ENCODE measurements around the gene CALHM6.
"Not testable (repeated sequence)": the region's sequence is repeated elsewhere in the genome, so short reads cannot be mapped to it uniquely, and the experiment has no call there.

Gene CALHM6

DNA sequence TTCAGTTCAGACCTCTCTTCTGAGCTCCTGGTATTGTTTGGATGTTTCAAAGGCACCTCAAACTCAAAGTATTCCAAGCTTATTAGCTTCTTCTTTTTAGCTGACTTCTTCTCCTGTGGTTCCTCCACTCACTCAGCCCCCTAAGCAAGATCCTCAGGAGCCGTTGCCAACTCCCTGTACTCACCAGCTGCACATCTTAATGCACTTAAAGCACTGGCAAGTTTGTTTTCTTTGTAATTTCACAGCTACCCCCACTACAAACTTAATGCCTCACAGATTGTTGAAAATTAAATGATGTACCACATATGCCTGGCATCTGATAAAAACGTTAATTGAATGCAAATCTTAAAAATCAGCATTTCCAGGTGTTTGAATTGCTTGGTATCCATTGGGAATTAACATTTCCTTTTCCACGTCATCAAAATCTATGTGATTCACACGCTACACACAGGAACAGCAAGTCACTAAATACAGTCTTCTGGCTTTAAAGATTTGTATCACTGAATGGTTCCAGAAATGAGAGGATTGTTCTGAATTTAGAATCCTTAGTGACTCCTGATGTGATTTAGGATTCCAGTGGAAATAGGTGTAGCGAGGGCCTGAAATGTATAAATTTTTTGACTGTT, 24.5 kb downstream of the CALHM6 start:
- TF ChIP-seq POU2F2 (IDR thresholded peaks at IDR 0.05; ENCODE audit: low read depth, low read length): no peak
- no peak for TF ChIP-seq PAX5 (IDR thresholded peaks at IDR 0.05; ENCODE audit: insufficient read depth, low read length, severe bottlenecking)
- no peak for TF ChIP-seq POLR2AphosphoS5 (IDR thresholded peaks at IDR 0.05; ENCODE audit: low read depth, low read length)
- TF ChIP-seq SPI1 (IDR thresholded peaks at IDR 0.05; ENCODE audit: low read depth, low read length): no peak
- no peak for TF ChIP-seq TAF1 (IDR thresholded peaks at IDR 0.05; ENCODE audit: low read depth, low read length)
- no peak for TF ChIP-seq POLR2A (IDR thresholded peaks at IDR 0.05; ENCODE audit: low read depth, low read length)
- DNase-seq (ENCODE audit: insufficient read length, low spot score): no peak

GRCh38 chr6:116491610-116492330, 30.6 kb downstream of the CALHM6 start:
- DNase-seq (ENCODE audit: insufficient read length, low spot score) (no peak), FAIRE-seq (peak; percentile 20)
- TF ChIP-seq TAF1 (IDR thresholded peaks at IDR 0.05; ENCODE audit: low read depth, low read length): no peak
- no peak for TF ChIP-seq POLR2AphosphoS5 (IDR thresholded peaks at IDR 0.05; ENCODE audit: low read depth, low read length)
- TF ChIP-seq POLR2A (IDR thresholded peaks at IDR 0.05; ENCODE audit: low read depth, low read length): no peak
- no peak for TF ChIP-seq SPI1 (IDR thresholded peaks at IDR 0.05; ENCODE audit: low read depth, low read length)
- no peak for TF ChIP-seq PAX5 (IDR thresholded peaks at IDR 0.05; ENCODE audit: insufficient read depth, low read length, severe bottlenecking)
- no peak for TF ChIP-seq POU2F2 (IDR thresholded peaks at IDR 0.05; ENCODE audit: low read depth, low read length)

More for the DNA sequence above, 24.5 kb downstream of the CALHM6 start:
- no peak for FAIRE-seq

DNA sequence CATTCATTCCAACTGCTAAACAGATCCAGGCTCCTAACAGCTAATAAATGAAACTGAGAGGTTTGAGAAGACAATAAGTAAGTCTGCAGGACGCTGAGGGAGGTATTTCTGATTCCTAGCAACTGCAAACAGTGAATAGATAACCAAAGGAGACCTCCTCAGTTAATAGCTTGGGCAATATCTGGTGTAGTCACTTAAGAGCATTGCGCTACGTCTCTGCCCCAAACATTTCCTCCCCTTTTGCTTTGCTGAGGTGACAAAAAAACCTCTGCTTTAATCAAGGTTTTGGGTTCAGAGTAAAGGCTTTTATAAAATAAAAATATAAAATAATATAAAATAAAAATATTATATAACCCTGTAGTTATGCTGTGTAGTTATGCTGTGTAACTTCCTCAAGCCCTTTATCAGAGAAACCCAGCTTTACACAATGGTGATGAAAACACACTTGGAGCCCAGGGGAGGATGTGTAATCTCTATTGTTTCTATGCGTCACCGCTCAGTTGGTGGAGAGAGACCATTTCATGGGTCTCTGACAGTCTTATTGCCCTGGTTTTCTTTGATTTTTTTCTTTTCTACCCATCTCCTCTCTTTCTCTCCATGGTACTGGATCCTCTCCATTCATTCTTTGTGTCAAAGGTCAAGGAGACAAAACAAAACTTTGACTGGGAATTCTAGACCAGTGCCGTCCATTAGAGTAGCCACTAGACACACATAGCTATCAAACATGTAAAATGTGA, 31.3 kb downstream of the CALHM6 start:
- FAIRE-seq (no peak), DNase-seq (ENCODE audit: insufficient read length, low spot score) (no peak)
- no peak for TF ChIP-seq POLR2AphosphoS5 (IDR thresholded peaks at IDR 0.05; ENCODE audit: low read depth, low read length)
- TF ChIP-seq TAF1 (IDR thresholded peaks at IDR 0.05; ENCODE audit: low read depth, low read length): no peak
- no peak for TF ChIP-seq POU2F2 (IDR thresholded peaks at IDR 0.05; ENCODE audit: low read depth, low read length)
- no peak for TF ChIP-seq PAX5 (IDR thresholded peaks at IDR 0.05; ENCODE audit: insufficient read depth, low read length, severe bottlenecking)
- TF ChIP-seq SPI1 (IDR thresholded peaks at IDR 0.05; ENCODE audit: low read depth, low read length): no peak
- no peak for TF ChIP-seq POLR2A (IDR thresholded peaks at IDR 0.05; ENCODE audit: low read depth, low read length)

GRCh38 chr6:116495161-116495560, 34.0 kb downstream of the CALHM6 start:
- DNase-seq (ENCODE audit: insufficient read length, low spot score); FAIRE-seq: not testable (repeated sequence)

DNA sequence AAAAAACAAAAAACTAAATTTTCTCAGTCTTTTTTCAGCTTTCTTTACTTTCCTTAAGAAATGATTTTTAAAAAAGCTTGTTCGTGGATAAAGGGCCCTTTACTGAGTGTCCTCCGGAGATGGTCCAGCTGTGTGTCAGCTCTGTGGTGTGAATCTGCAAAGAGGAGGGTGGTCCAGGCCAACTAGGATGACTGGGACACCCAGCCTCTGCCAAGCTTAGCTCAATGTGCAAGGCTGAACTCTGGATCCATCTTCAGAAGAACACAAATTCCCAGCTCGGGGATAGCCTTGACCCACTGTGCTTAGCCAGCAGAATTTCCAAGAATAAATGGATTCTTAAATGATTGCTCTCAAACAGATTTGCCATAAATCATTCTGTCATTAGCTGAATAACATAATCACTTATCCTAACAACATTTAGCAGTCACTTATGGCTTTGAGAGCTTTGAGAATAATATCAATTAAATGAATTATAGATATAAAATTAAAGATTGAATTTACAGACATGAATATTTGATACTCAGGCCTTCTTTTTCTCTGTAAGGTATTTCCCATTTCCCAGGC, 36.0 kb downstream of the CALHM6 start:
- no peak for TF ChIP-seq SPI1 (IDR thresholded peaks at IDR 0.05; ENCODE audit: low read depth, low read length)
- no peak for TF ChIP-seq POU2F2 (IDR thresholded peaks at IDR 0.05; ENCODE audit: low read depth, low read length)
- TF ChIP-seq PAX5 (IDR thresholded peaks at IDR 0.05; ENCODE audit: insufficient read depth, low read length, severe bottlenecking): no peak
- no peak for TF ChIP-seq TAF1 (IDR thresholded peaks at IDR 0.05; ENCODE audit: low read depth, low read length)
- FAIRE-seq: no peak
- DNase-seq (ENCODE audit: insufficient read length, low spot score): no peak

DNA sequence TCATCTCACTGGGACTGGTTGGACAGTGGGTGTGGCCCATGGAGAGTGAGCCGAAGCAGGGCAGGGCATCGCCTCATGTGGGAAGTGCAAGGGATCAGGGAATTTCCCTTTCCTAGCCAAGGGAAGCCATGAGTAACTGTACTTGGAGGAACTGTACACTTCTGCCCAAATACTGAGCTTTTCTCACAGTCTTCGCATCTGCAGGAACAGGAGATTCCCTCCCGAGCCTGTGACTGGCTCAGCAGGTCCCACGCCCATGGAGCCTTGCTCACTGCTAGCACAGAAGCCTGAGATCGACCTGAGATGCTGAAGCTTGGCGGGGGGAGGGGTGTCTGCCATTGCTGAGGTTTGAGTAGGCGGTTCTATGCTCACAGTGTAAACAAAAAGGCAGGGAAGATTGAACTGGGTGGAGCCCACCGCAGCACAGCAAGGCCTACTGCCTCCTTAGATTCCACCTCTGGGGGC, 39.8 kb downstream of the CALHM6 start:
- FAIRE-seq (no peak), DNase-seq (ENCODE audit: insufficient read length, low spot score) (no peak)
- TF ChIP-seq POU2F2 (IDR thresholded peaks at IDR 0.05; ENCODE audit: low read depth, low read length): no peak
- TF ChIP-seq SPI1 (IDR thresholded peaks at IDR 0.05; ENCODE audit: low read depth, low read length): no peak
- TF ChIP-seq PAX5 (IDR thresholded peaks at IDR 0.05; ENCODE audit: insufficient read depth, low read length, severe bottlenecking): no peak
- TF ChIP-seq POLR2AphosphoS5 (IDR thresholded peaks at IDR 0.05; ENCODE audit: low read depth, low read length): no peak
- TF ChIP-seq TAF1 (IDR thresholded peaks at IDR 0.05; ENCODE audit: low read depth, low read length): no peak
- TF ChIP-seq POLR2A (IDR thresholded peaks at IDR 0.05; ENCODE audit: low read depth, low read length): no peak

DNA sequence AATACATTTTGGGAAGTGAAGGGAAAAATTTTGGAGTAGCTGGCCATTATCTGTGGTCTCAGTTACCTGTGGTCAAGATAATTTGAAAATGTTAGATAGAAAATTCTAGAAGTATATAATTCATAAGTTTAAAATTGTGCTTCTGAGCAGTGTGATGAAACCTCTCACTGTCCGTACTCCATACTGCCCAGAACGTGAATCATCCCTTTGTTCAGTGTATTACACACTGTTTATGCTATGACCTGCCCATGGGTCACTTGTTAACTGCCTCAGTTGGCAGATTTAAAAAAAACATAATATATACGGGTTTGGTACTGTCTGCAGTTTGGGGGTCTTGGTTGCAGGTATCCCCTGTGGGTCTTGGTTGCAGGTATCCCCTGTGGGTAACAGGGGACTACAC, 46.1 kb downstream of the CALHM6 start:
- no peak for FAIRE-seq
- no peak for TF ChIP-seq POU2F2 (IDR thresholded peaks at IDR 0.05; ENCODE audit: low read depth, low read length)
- no peak for TF ChIP-seq POLR2AphosphoS5 (IDR thresholded peaks at IDR 0.05; ENCODE audit: low read depth, low read length)
- no peak for TF ChIP-seq POLR2A (IDR thresholded peaks at IDR 0.05; ENCODE audit: low read depth, low read length)
- TF ChIP-seq PAX5 (IDR thresholded peaks at IDR 0.05; ENCODE audit: insufficient read depth, low read length, severe bottlenecking): no peak
- no peak for TF ChIP-seq SPI1 (IDR thresholded peaks at IDR 0.05; ENCODE audit: low read depth, low read length)
- TF ChIP-seq TAF1 (IDR thresholded peaks at IDR 0.05; ENCODE audit: low read depth, low read length): no peak
- DNase-seq (ENCODE audit: insufficient read length, low spot score): no peak

- DNase-seq (ENCODE audit: insufficient read length, low spot score) (no peak), FAIRE-seq (no peak)
- TF ChIP-seq TAF1 (IDR thresholded peaks at IDR 0.05; ENCODE audit: low read depth, low read length) (no peak), PAX5 (IDR thresholded peaks at IDR 0.05; ENCODE audit: insufficient read depth, low read length, severe bottlenecking) (no peak), POLR2A (IDR thresholded peaks at IDR 0.05; ENCODE audit: low read depth, low read length) (no peak), POU2F2 (IDR thresholded peaks at IDR 0.05; ENCODE audit: low read depth, low read length) (no peak), SPI1 (IDR thresholded peaks at IDR 0.05; ENCODE audit: low read depth, low read length) (no peak)
Observed at GRCh38 chr6:116508527-116508926, 47.4 kb downstream of the CALHM6 start.

GRCh38 chr6:116511424-116512110, 50.4 kb downstream of the CALHM6 start, which contains the start of gene CALHM5:
TSS of gene CALHM5 (plus strand) at chr6:116511639. CDS start at chr6:116511697, 58 bp downstream.
- TF ChIP-seq POLR2A (IDR thresholded peaks at IDR 0.05; ENCODE audit: low read depth, low read length): no peak
- TF ChIP-seq POU2F2 (IDR thresholded peaks at IDR 0.05; ENCODE audit: low read depth, low read length): no peak
- no peak for TF ChIP-seq PAX5 (IDR thresholded peaks at IDR 0.05; ENCODE audit: insufficient read depth, low read length, severe bottlenecking)
- TF ChIP-seq TAF1 (IDR thresholded peaks at IDR 0.05; ENCODE audit: low read depth, low read length): no peak
- no peak for TF ChIP-seq SPI1 (IDR thresholded peaks at IDR 0.05; ENCODE audit: low read depth, low read length)
- no peak for TF ChIP-seq POLR2AphosphoS5 (IDR thresholded peaks at IDR 0.05; ENCODE audit: low read depth, low read length)
- no peak for FAIRE-seq
- no peak for DNase-seq (ENCODE audit: insufficient read length, low spot score)

Data from GM12891 (cell line).